PC-3 (cell line): ENCODE measurements around the gene FICD. TPM values are rescaled to one million over a fixed set of nuclear protein-coding genes. Genes with fewer than 3 reads are reported as not detected.

Source experiments
- ATAC-seq: fragments of 200-7000 bp; cut with Tn5 transposase; 2 replicates; pipeline ENCODE4 v1.9.1; 2020; ENCODE audit warnings: mild to moderate bottlenecking, moderate library complexity
- BruUV-seq: library from RNA; stranded (reverse); fragments of 400-500 nt; replicated peaks from 2 replicates; lab custom pipeline; 2021; lab: Mats Ljungman, UMichigan
- CTCF ChIA-PET: fragments of 300-600 bp; sonication (Branson Sonifier 250); formaldehyde crosslinking; loops from one replicate; lab custom pipeline; 2022; ENCODE audit warnings: antibody characterized with exemption; lab: Charles Lee
- POLR2A ChIA-PET: fragments of 300-600 bp; sonication (Branson Sonifier 250); formaldehyde crosslinking; loops from one replicate; lab custom pipeline; 2022; ENCODE audit warnings: antibody characterized with exemption; ENCODE audit not compliant: unreplicated experiment; lab: Charles Lee
- DNase-seq: peaks from one replicate; pipeline ENCODE4 v3.0.0-alpha.2; 2015
- H2AFZ ChIP-seq: fragments of 300-600 bp; sonication (generic); 2 replicates; pipeline ENCODE4 v1.6.0; 2016; ENCODE audit warnings: antibody characterized with exemption, low read length
- H3F3A ChIP-seq: fragments of 300-600 bp; sonication (generic); one replicate; pipeline ENCODE4 v1.6.0; 2017; ENCODE audit warnings: antibody characterized with exemption, low read length, control low read depth, mild to moderate bottlenecking; ENCODE audit not compliant: unreplicated experiment
- H3K27ac ChIP-seq: fragments of 300-600 bp; sonication (generic); 2 replicates; pipeline ENCODE4 v1.5.1; 2016; ENCODE audit warnings: mild to moderate bottlenecking, low read length
- H3K27me3 ChIP-seq: fragments of 300-600 bp; sonication (generic); 2 replicates; pipeline ENCODE4 v1.6.1; 2016; ENCODE audit warnings: low read length, mixed read lengths
- H3K36me3 ChIP-seq: fragments of 300-600 bp; sonication (generic); 2 replicates; pipeline ENCODE4 v1.6.1; 2016; ENCODE audit warnings: low read depth, mixed run types, low read length, mixed read lengths
- H3K4me1 ChIP-seq: fragments of 300-600 bp; sonication (generic); 2 replicates; pipeline ENCODE4 v1.5.1; 2016; ENCODE audit warnings: low read length; ENCODE audit not compliant: insufficient read depth
- H3K4me2 ChIP-seq: fragments of 300-600 bp; sonication (generic); 2 replicates; pipeline ENCODE4 v1.6.0; 2016; ENCODE audit warnings: low read length
- H3K4me3 ChIP-seq: fragments of 300-600 bp; sonication (generic); 2 replicates; pipeline ENCODE4 v1.5.1; 2016; ENCODE audit warnings: mild to moderate bottlenecking, low read length, mixed read lengths
- H3K79me2 ChIP-seq: fragments of 300-600 bp; sonication (generic); 2 replicates; pipeline ENCODE4 v1.6.1; 2017; ENCODE audit warnings: low read length, mixed read lengths
- H3K9ac ChIP-seq: fragments of 300-600 bp; sonication (generic); 2 replicates; pipeline ENCODE4 v1.6.0; 2016; ENCODE audit warnings: mild to moderate bottlenecking, low read length
- H3K9me2 ChIP-seq: fragments of 300-600 bp; sonication (generic); replicated peaks from 2 replicates; pipeline ENCODE4 v1.6.1; 2016; ENCODE audit warnings: mixed run types, low read length, mixed read lengths
- H3K9me3 ChIP-seq: fragments of 300-600 bp; sonication (generic); 2 replicates; pipeline ENCODE4 v1.6.1; 2016; ENCODE audit warnings: low read length, mixed read lengths
- H4K20me1 ChIP-seq: fragments of 300-600 bp; sonication (generic); 2 replicates; pipeline ENCODE4 v1.6.1; 2016; ENCODE audit warnings: low read length, mixed read lengths
- EZH2 ChIP-seq: fragments of 300-600 bp; sonication (generic); IDR thresholded peaks from one replicate; pipeline ENCODE4 v1.6.1; 2017; ENCODE audit warnings: antibody characterized with exemption, mild to moderate bottlenecking, low read length; ENCODE audit not compliant: unreplicated experiment
- EZH2phosphoT487 ChIP-seq: fragments of 300-600 bp; sonication (generic); IDR thresholded peaks from 2 replicates; pipeline ENCODE4 v1.6.1; 2018; ENCODE audit warnings: mild to moderate bottlenecking, antibody characterized with exemption, low read length, borderline replicate concordance
- intact Hi-C: fragments of 100-400 bp; cut with micrococcal nuclease; formaldehyde crosslinking; loops from 2 replicates; pipeline ENCODE4 v1.9.0; 2023
- total RNA-seq: library from RNA; depleted of rRNA; stranded (reverse); fragments of >200 nt; gene quantifications from 2 replicates; pipeline ENCODE4 v1.2.3, GENCODE V29; 2014
- TF ChIP-seq, protein P1 (sequence below): fragments of 300-600 bp; sonication (generic); conservative IDR thresholded peaks from 2 replicates; pipeline ENCODE4 v1.5.1; 2017; ENCODE audit warnings: antibody characterized with exemption, low read depth, mild to moderate bottlenecking, low read length

Gene FICD
- total RNA-seq, 1 experiment from 2014 or later = 6.4 TPM

- peaks cover 11% of the 10 kb centered on the region for H3K79me2 ChIP-seq
- peaks cover 60% of the 10 kb centered on the region for H3K36me3 ChIP-seq
- TF ChIP-seq EZH2 = no peak
- TF ChIP-seq, protein P1, sequence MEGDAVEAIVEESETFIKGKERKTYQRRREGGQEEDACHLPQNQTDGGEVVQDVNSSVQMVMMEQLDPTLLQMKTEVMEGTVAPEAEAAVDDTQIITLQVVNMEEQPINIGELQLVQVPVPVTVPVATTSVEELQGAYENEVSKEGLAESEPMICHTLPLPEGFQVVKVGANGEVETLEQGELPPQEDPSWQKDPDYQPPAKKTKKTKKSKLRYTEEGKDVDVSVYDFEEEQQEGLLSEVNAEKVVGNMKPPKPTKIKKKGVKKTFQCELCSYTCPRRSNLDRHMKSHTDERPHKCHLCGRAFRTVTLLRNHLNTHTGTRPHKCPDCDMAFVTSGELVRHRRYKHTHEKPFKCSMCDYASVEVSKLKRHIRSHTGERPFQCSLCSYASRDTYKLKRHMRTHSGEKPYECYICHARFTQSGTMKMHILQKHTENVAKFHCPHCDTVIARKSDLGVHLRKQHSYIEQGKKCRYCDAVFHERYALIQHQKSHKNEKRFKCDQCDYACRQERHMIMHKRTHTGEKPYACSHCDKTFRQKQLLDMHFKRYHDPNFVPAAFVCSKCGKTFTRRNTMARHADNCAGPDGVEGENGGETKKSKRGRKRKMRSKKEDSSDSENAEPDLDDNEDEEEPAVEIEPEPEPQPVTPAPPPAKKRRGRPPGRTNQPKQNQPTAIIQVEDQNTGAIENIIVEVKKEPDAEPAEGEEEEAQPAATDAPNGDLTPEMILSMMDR = no peak
- no peak overlapping the region for H3K9ac ChIP-seq
- ChIA-PET CTCF (no interaction called here), POLR2A (no interaction called here)
- DNase-seq (no peak), ATAC-seq (no peak)
- BruUV-seq = no TSS peak
- intact Hi-C loops = loop anchor here (10.0 kb wide), 2 partner anchors 774 to 834 kb away; partner anchors contain the start of gene PWP1
- no peaks in the 10 kb centered on the region for H3K9me2 ChIP-seq
- H3K9me3 ChIP-seq = no peaks in the 10 kb centered on the region
- peaks cover 8% of the 10 kb centered on the region; the same call in 1 of the 2 replicates for H4K20me1 ChIP-seq
- H2AFZ ChIP-seq = no peak overlapping the region
- no peak overlapping the region for H3K4me2 ChIP-seq
- H3K4me3 ChIP-seq = no peak overlapping the region
- H3F3A ChIP-seq = no peaks in the 10 kb centered on the region
- no peak overlapping the region for H3K27ac ChIP-seq
- no peaks in the 10 kb centered on the region for H3K27me3 ChIP-seq
- peaks cover 7% of the 10 kb centered on the region; the same call in 1 of the 2 replicates for H3K4me1 ChIP-seq
These were observed 3.8 kb downstream of the FICD start for GRCh38 chr12:108518716-108519496.

DNA sequence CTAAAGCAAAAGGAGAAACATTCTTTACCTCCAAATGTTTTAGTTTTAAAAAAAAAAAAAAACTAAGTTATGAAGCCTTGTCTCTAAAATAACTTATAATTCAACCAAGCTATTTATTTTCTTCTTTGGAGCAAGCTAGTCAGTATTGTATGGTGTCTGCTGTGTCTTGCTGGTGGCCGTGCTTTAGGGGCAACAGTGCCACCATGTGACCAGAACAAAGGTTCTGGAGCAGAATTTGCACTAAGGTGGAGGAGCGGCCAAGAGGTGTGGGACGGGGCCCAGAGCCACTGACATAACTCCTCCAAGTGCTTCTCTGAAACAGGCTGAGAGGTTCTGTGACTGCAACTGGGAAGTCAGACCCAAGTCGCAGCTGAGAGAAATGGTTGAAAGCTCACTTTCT is 4.5 kb downstream of the FICD start:
- Histone ChIP-seq H3K79me2 (peaks cover 11% of the 10 kb centered on the region), H4K20me1 (peaks cover 8% of the 10 kb centered on the region; the same call in 1 of the 2 replicates), H3K27me3 (no peaks in the 10 kb centered on the region), H3K4me1 (peaks cover 7% of the 10 kb centered on the region; the same call in 1 of the 2 replicates), H3F3A (no peaks in the 10 kb centered on the region), H3K9ac (no peak overlapping the region), H3K9me3 (no peaks in the 10 kb centered on the region), H3K9me2 (no peaks in the 10 kb centered on the region), H2AFZ (no peak overlapping the region), H3K27ac (no peak overlapping the region), H3K4me2 (no peak overlapping the region), H3K36me3 (peaks cover 66% of the 10 kb centered on the region), H3K4me3 (no peak overlapping the region)
- TF ChIP-seq, protein P1 = peak; percentile 48
- no peak for TF ChIP-seq EZH2phosphoT487
- BruUV-seq = no TSS peak
- intact Hi-C loops = loop anchor here (10.0 kb wide), 2 partner anchors 775 to 835 kb away; partner anchors contain the start of gene PWP1
- DNase-seq (no peak), ATAC-seq (no peak)
- ChIA-PET CTCF (no interaction called here), POLR2A (no interaction called here)

DNA sequence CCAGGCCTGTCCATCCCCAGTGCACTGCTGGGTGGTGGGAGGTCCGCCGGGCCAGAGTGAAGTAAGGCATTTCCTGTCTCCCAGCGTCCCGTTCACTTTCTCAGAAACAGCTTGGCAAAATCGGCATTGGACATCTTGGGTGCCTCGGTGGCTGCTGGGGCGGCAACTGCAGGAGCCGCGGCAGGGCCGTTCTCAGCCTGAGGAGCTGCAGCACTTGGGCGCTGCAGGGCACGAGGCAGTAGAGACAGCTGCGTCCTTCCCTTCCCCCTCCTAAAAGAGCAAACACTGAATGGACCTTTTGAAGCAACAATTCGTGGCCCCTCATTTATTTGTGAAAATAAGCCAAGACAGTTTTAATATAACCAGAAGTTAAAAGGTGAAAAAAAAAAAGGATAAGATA is 8.3 kb downstream of the FICD start:
- H3K4me1 ChIP-seq = peaks cover 12% of the 10 kb centered on the region; the same call in 1 of the 2 replicates
- ChIA-PET POLR2A (no interaction called here), CTCF (no interaction called here)
- no peak overlapping the region for H2AFZ ChIP-seq
- no peaks in the 10 kb centered on the region for H3F3A ChIP-seq
- H3K9me3 ChIP-seq = no peaks in the 10 kb centered on the region
- H3K9ac ChIP-seq = no peak overlapping the region
- no peaks in the 10 kb centered on the region for H3K79me2 ChIP-seq
- H3K9me2 ChIP-seq = no peaks in the 10 kb centered on the region
- H3K27ac ChIP-seq = no peak overlapping the region
- DNase-seq = no peak
- no peak for ATAC-seq
- TF ChIP-seq EZH2 = no peak
- TF ChIP-seq, protein P1 = no peak
- no peak for TF ChIP-seq EZH2phosphoT487
- peaks cover 96% of the 10 kb centered on the region for H3K36me3 ChIP-seq
- peaks cover 8% of the 10 kb centered on the region; the same call in 1 of the 2 replicates for H4K20me1 ChIP-seq
- no peak overlapping the region for H3K4me2 ChIP-seq
- BruUV-seq = no TSS peak
- H3K27me3 ChIP-seq = no peaks in the 10 kb centered on the region
- H3K4me3 ChIP-seq = no peak overlapping the region
- intact Hi-C loops = no loop called here
